ENCODE results near the gene MAGEF1.

Gene MAGEF1

DNA sequence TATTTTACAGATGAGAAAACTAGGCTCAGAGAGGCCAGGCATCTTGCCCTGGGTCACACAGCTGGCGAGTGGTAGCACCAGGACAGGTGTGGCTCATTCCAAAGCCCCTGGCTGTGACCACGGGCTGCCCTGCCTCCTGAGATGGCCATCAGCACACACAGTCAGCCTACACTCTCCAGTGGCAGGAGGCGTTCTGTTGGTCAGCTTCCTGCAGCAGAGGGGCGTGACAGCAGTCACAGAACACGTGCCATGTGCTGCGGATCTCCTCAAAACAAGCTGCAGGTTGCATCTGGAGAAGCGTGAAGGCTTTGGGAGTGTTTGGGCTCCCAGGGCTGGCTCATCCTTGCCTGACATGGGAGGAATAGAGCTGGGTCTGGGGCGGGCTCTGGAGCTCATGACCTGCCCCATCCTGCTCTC lies 43.5 kb upstream of the MAGEF1 start:
- Histone ChIP-seq H3K4me1 (ENCODE audit: control insufficient read depth, insufficient read depth, low read depth, low read length) (no peaks in the 10 kb centered on the region), H3K23ac (ENCODE audit: low read length in 2 of 2) (no peak overlapping the region), H3K27me3 (ENCODE audit: control insufficient read depth in 1 of 2, insufficient read depth in 1 of 2, low read length in 2 of 2) (peaks cover 7 to 21% of the 10 kb centered on the region in 2 experiments), H3K27ac (ENCODE audit: low read length, poor library complexity, severe bottlenecking) (no peak overlapping the region), H2BK15ac (ENCODE audit: low read depth, poor library complexity, severe bottlenecking) (peak overlapping the region; percentile 33), H3K4me3 (ENCODE audit: insufficient read depth in 1 of 2, low read depth in 1 of 2, low read length in 2 of 2) (no peak overlapping the region), H2AFZ (ENCODE audit: low read depth, low read length) (no peak overlapping the region), H4K91ac (ENCODE audit: low read length) (peak overlapping the region; percentile 55), H3K4ac (ENCODE audit: low read depth in 1 of 2, low read length in 2 of 2) (no peak overlapping the region), H3K4me2 (ENCODE audit: low read length, poor library complexity, severe bottlenecking) (no peak overlapping the region), H3K9me3 (ENCODE audit: control insufficient read depth, low read length) (no peaks in the 10 kb centered on the region), H2AK5ac (ENCODE audit: low read length, severe bottlenecking) (no peak overlapping the region), H3K9ac (ENCODE audit: low read length) (no peak overlapping the region), H3K36me3 (ENCODE audit: control insufficient read depth in 1 of 2, insufficient read depth in 2 of 2, low read depth in 1 of 2, low read length in 2 of 2) (no peaks in the 10 kb centered on the region), H3K14ac (ENCODE audit: low read length in 2 of 2) (no peak overlapping the region), H2BK12ac (ENCODE audit: low read length in 2 of 2) (no peak overlapping the region), H2BK120ac (ENCODE audit: low read depth, low read length) (no peak overlapping the region), H4K8ac (ENCODE audit: low read length) (peak overlapping the region; percentile 42), H3K79me1 (replicated peaks; ENCODE audit: low read length, poor library complexity, severe bottlenecking) (no peaks in the 10 kb centered on the region), H3K18ac (ENCODE audit: low read depth in 1 of 2, low read length in 2 of 2) (peak overlapping the region in 1 of 2 experiments; percentile 28), H2BK5ac (ENCODE audit: low read depth, low read length, poor library complexity, severe bottlenecking) (no peak overlapping the region)
- WGBS, result 60% methylated on average over 8 of the region's 8 CpGs
- DNase-seq, result no peak

DNA sequence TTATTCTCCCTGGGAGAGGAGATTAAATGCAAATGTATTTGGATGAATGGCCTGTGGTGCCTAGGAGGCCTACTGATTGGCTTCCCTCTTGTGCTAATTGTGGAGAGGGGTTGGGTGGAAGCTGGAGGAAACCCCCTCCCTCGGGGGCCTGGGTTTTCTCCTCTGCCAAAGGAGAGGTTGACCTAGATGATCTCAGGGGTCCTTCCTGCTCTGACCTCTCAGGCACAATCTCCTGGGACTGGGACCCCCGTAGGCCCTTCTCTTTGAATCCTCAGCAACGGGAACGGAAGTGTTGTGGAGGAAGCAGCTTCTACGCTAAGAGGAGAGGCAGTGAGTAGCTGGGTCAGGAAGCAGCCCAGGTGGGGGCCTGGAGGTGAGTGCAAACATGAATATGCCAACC lies 40.5 kb upstream of the MAGEF1 start:
- Histone ChIP-seq H2AK5ac (ENCODE audit: low read length, severe bottlenecking) (no peak overlapping the region), H3K14ac (ENCODE audit: low read length in 2 of 2) (no peak overlapping the region), H3K23ac (ENCODE audit: low read length in 2 of 2) (no peak overlapping the region), H2BK12ac (ENCODE audit: low read length in 2 of 2) (no peak overlapping the region), H3K9ac (ENCODE audit: low read length) (no peak overlapping the region), H3K4me2 (ENCODE audit: low read length, poor library complexity, severe bottlenecking) (no peak overlapping the region), H3K79me1 (replicated peaks; ENCODE audit: low read length, poor library complexity, severe bottlenecking) (no peaks in the 10 kb centered on the region), H3K27me3 (ENCODE audit: control insufficient read depth in 1 of 2, insufficient read depth in 1 of 2, low read length in 2 of 2) (peaks cover 7 to 27% of the 10 kb centered on the region in 2 experiments), H3K27ac (ENCODE audit: low read length, poor library complexity, severe bottlenecking) (no peak overlapping the region), H2BK120ac (ENCODE audit: low read depth, low read length) (no peak overlapping the region), H2BK15ac (ENCODE audit: low read depth, poor library complexity, severe bottlenecking) (no peak overlapping the region), H3K36me3 (ENCODE audit: control insufficient read depth in 1 of 2, insufficient read depth in 2 of 2, low read depth in 1 of 2, low read length in 2 of 2) (no peaks in the 10 kb centered on the region), H4K91ac (ENCODE audit: low read length) (no peak overlapping the region), H3K9me3 (ENCODE audit: control insufficient read depth, low read length) (no peaks in the 10 kb centered on the region), H3K4ac (ENCODE audit: low read depth in 1 of 2, low read length in 2 of 2) (no peak overlapping the region), H2BK5ac (ENCODE audit: low read depth, low read length, poor library complexity, severe bottlenecking) (no peak overlapping the region), H3K4me3 (ENCODE audit: insufficient read depth in 1 of 2, low read depth in 1 of 2, low read length in 2 of 2) (no peak overlapping the region), H3K18ac (ENCODE audit: low read depth in 1 of 2, low read length in 2 of 2) (no peak overlapping the region), H3K4me1 (ENCODE audit: control insufficient read depth, insufficient read depth, low read depth, low read length) (no peaks in the 10 kb centered on the region), H4K8ac (ENCODE audit: low read length) (no peak overlapping the region), H2AFZ (ENCODE audit: low read depth, low read length) (no peak overlapping the region)
- 38% methylated on average over 5 of the region's 5 CpGs for WGBS
- no peak for DNase-seq

DNA sequence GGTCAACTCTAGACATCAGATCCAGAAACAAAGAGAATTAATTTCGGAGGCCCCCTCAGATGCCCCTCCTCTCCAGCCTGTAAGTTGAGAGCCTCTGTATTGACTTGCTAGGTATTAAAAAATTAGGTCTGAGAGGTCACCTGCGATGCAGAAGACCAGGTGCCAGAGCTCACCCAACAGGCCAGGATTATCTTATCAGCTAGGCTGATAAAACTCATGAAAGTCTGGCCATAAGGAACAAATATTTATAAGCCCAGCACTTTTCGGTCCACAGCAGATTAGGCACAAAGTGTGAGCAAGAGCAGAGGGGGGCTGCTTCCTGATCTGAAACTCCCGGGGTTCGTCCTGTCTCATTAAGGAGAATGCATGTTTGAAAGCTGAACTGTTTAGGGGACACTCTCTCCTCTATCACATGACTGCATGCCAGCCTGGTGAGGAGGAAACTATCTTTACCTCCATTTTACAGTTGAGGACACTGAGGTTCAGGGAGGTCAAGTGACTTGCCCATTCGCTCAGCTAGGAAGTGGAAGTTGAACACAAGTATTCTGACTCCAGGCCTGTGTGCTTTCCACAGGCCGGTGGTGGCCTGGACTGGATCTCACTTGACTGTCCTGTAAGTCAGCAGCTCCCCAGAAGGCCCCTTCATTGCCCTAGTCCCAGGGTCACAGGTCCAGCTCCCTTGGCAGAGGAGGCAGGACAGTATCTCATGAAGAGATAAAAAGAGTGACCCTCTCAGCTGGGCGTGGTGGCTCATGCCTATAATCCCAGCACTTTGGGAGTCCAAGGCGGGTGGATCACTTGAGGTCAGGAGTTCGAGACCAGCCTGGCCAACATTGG lies 39.6 kb upstream of the MAGEF1 start:
- Histone ChIP-seq H3K79me1 (replicated peaks; ENCODE audit: low read length, poor library complexity, severe bottlenecking) (no peaks in the 10 kb centered on the region), H3K27ac (ENCODE audit: low read length, poor library complexity, severe bottlenecking) (no peak overlapping the region), H2BK5ac (ENCODE audit: low read depth, low read length, poor library complexity, severe bottlenecking) (no peak overlapping the region), H2AFZ (ENCODE audit: low read depth, low read length) (no peak overlapping the region), H2BK15ac (ENCODE audit: low read depth, poor library complexity, severe bottlenecking) (no peak overlapping the region), H4K8ac (ENCODE audit: low read length) (no peak overlapping the region), H3K23ac (ENCODE audit: low read length in 2 of 2) (no peak overlapping the region), H2BK120ac (ENCODE audit: low read depth, low read length) (no peak overlapping the region), H3K14ac (ENCODE audit: low read length in 2 of 2) (no peak overlapping the region), H2AK5ac (ENCODE audit: low read length, severe bottlenecking) (no peak overlapping the region), H3K9me3 (ENCODE audit: control insufficient read depth, low read length) (no peaks in the 10 kb centered on the region), H3K9ac (ENCODE audit: low read length) (no peak overlapping the region), H3K4me2 (ENCODE audit: low read length, poor library complexity, severe bottlenecking) (no peak overlapping the region), H3K27me3 (ENCODE audit: control insufficient read depth in 1 of 2, insufficient read depth in 1 of 2, low read length in 2 of 2) (peaks cover 7 to 30% of the 10 kb centered on the region in 2 experiments), H3K36me3 (ENCODE audit: control insufficient read depth in 1 of 2, insufficient read depth in 2 of 2, low read depth in 1 of 2, low read length in 2 of 2) (no peaks in the 10 kb centered on the region), H4K91ac (ENCODE audit: low read length) (no peak overlapping the region), H3K4me1 (ENCODE audit: control insufficient read depth, insufficient read depth, low read depth, low read length) (no peaks in the 10 kb centered on the region), H3K4me3 (ENCODE audit: insufficient read depth in 1 of 2, low read depth in 1 of 2, low read length in 2 of 2) (no peak overlapping the region), H3K18ac (ENCODE audit: low read depth in 1 of 2, low read length in 2 of 2) (peak overlapping the region in 1 of 2 experiments; percentile 44), H2BK12ac (ENCODE audit: low read length in 2 of 2) (no peak overlapping the region), H3K4ac (ENCODE audit: low read depth in 1 of 2, low read length in 2 of 2) (no peak overlapping the region)
- no peak for DNase-seq
- WGBS, result 64% methylated on average over 10 of the region's 10 CpGs

DNA sequence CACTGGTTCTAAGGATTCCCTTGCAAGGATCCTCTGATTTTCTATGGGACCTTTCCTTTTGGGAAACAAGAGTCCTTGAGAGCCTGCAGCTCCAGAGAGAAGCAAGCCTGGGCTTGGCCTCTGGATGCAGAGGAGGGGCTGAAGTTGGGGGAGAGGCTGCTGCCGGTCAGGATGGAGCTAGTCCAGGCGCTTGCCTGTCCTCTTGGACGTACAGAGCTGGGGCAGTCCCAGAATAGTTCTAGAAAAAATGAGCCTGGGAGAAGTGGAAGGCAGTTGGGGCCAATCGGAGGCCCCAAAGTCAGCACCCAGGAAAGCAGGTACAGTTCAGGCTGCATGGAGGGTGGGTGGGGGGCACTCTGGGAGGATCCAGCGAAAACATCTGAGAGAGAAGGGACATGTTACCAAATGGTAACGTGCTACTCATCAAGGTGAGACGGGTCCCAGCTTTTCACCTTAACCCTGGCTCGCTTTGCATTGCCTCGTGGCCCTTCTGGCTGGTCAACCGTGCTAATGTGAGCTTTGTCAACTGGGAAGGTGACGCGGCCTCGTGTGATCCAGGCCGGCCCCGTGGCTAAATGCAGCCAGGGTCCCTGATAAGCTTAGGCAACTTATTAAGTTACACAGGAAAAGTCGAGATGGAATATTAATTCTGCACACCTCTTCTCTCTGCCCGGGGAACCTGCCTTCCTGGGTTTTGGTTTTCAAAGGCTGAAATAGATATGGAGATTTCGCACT lies 38.7 kb upstream of the MAGEF1 start:
- H3K4ac ChIP-seq (ENCODE audit: low read depth in 1 of 2, low read length in 2 of 2), result no peak overlapping the region
- no peak overlapping the region for H3K4me3 ChIP-seq (ENCODE audit: insufficient read depth in 1 of 2, low read depth in 1 of 2, low read length in 2 of 2)
- no peak overlapping the region for H3K18ac ChIP-seq (ENCODE audit: low read depth in 1 of 2, low read length in 2 of 2)
- no peak overlapping the region for H3K9ac ChIP-seq (ENCODE audit: low read length)
- H2BK12ac ChIP-seq (ENCODE audit: low read length in 2 of 2), result no peak overlapping the region
- H2AFZ ChIP-seq (ENCODE audit: low read depth, low read length), result no peak overlapping the region
- no peak overlapping the region for H4K91ac ChIP-seq (ENCODE audit: low read length)
- H2AK5ac ChIP-seq (ENCODE audit: low read length, severe bottlenecking), result no peak overlapping the region
- H3K23ac ChIP-seq (ENCODE audit: low read length in 2 of 2), result no peak overlapping the region
- no peak overlapping the region for H3K4me2 ChIP-seq (ENCODE audit: low read length, poor library complexity, severe bottlenecking)
- no peaks in the 10 kb centered on the region for H3K4me1 ChIP-seq (ENCODE audit: control insufficient read depth, insufficient read depth, low read depth, low read length)
- peaks cover 7 to 33% of the 10 kb centered on the region in 2 experiments for H3K27me3 ChIP-seq (ENCODE audit: control insufficient read depth in 1 of 2, insufficient read depth in 1 of 2, low read length in 2 of 2)
- H4K8ac ChIP-seq (ENCODE audit: low read length), result no peak overlapping the region
- no peaks in the 10 kb centered on the region for H3K9me3 ChIP-seq (ENCODE audit: control insufficient read depth, low read length)
- no peak overlapping the region for H3K27ac ChIP-seq (ENCODE audit: low read length, poor library complexity, severe bottlenecking)
- H3K36me3 ChIP-seq (ENCODE audit: control insufficient read depth in 1 of 2, insufficient read depth in 2 of 2, low read depth in 1 of 2, low read length in 2 of 2), result no peaks in the 10 kb centered on the region
- DNase-seq, result no peak
- no peak overlapping the region for H3K14ac ChIP-seq (ENCODE audit: low read length in 2 of 2)
- no peak overlapping the region for H2BK15ac ChIP-seq (ENCODE audit: low read depth, poor library complexity, severe bottlenecking)
- no peaks in the 10 kb centered on the region for H3K79me1 ChIP-seq (replicated peaks; ENCODE audit: low read length, poor library complexity, severe bottlenecking)
- no peak overlapping the region for H2BK5ac ChIP-seq (ENCODE audit: low read depth, low read length, poor library complexity, severe bottlenecking)
- WGBS, result 50% methylated on average over 18 of the region's 18 CpGs
- H2BK120ac ChIP-seq (ENCODE audit: low read depth, low read length), result no peak overlapping the region

Data from mesenchymal stem cell (in vitro differentiated cells and primary cell).